Esophagus squamous epithelium (tissue), 4 donors: ENCODE results near the gene RPS6KC1.

ENCODE experiments used
- CTCF ChIP-seq, 6 experiments: fragments of 450-650 bp in 4 of 6; fragments of 200-600 bp in 2 of 6; sonication (generic) in 2 of 6; IDR thresholded peaks; one replicate each; pipeline ENCODE4 v1.5.1; 2016 to 2019; ENCODE audit warnings: antibody characterized with exemption in 6 of 6, mild to moderate bottlenecking in 4 of 6, moderate library complexity in 4 of 6
- POLR2A ChIP-seq, 4 donors: fragments of 450-650 bp; IDR thresholded peaks; one replicate each; pipeline ENCODE4 v1.6.1; 2017; ENCODE audit warnings: antibody characterized with exemption in 4 of 4, mild to moderate bottlenecking in 4 of 4, moderate library complexity in 3 of 4

- no peak for TF ChIP-seq POLR2A (IDR thresholded peaks at IDR 0.05)
- no peak for TF ChIP-seq CTCF (IDR thresholded peaks at IDR 0.05)
Measured at GRCh38 chr1:213103377-213104306, 52.6 kb downstream of the RPS6KC1 start.
